ENCODE measurements around the gene SCN5A. TPM values are rescaled to one million over a fixed set of nuclear protein-coding genes. Genes with fewer than 3 reads are reported as not detected.

Gene SCN5A
- total and polyA plus RNA-seq, 2 donors (not counting 1 experiment from before 2014, with no cell fraction given), result 0.20 to 0.37 TPM

GRCh38 chr3:38657369-38657768, 7.9 kb upstream of the SCN5A start:
- no peaks in the 10 kb centered on the region for H3K36me3 ChIP-seq (replicated peaks in 1 of 2; ENCODE audit: control extremely low read depth in 1 of 2, control insufficient read depth in 1 of 2, extremely low read depth in 1 of 2, insufficient read depth in 2 of 2, low read length in 1 of 2)
- Mint-ChIP-seq H3K27me3 (peaks cover 34% of the 10 kb centered on the region), H3K4me3 (no peak overlapping the region), H3K9me3 (ENCODE audit: insufficient read depth) (peaks cover 6% of the 10 kb centered on the region), H3K4me1 (peaks cover 2% of the 10 kb centered on the region), H3K27ac (no peak overlapping the region)
- ChIA-PET POLR2A (no interaction called here), CTCF (no interaction called here)
- H3K4me3 ChIP-seq (ENCODE audit: control extremely low read depth in 1 of 5, extremely low read depth in 1 of 5, insufficient read depth in 1 of 5, low read depth in 2 of 5, low read length in 4 of 5), result no peak overlapping the region
- H4K20me1 ChIP-seq (ENCODE audit: control insufficient read depth, insufficient read depth, low read length, poor library complexity, severe bottlenecking), result no peaks in the 10 kb centered on the region
- intact Hi-C loops (cut with micrococcal nuclease), result no loop called here
- DNase-seq, result no peak
- no peak for TF ChIP-seq EZH2 (IDR thresholded peaks at IDR 0.05; ENCODE audit: borderline replicate concordance, insufficient read depth, low read depth, low read length, poor library complexity, severe bottlenecking)
- no peak for TF ChIP-seq CTCF (IDR thresholded peaks at IDR 0.05)
- no peak for ATAC-seq (ENCODE audit: low read depth)
- no peak overlapping the region for H3K27ac ChIP-seq (ENCODE audit: low read length in 2 of 2)
- no peak overlapping the region for H3K4me2 ChIP-seq (replicated peaks; ENCODE audit: low read depth, low read length, poor library complexity, severe bottlenecking)
- no peak overlapping the region for H2AFZ ChIP-seq (ENCODE audit: insufficient read depth, low read depth, low read length, poor library complexity, severe bottlenecking)
- peaks cover 0 to 24% (median 2%) of the 10 kb centered on the region in 4 experiments for H3K27me3 ChIP-seq (replicated peaks in 1 of 4; ENCODE audit: control extremely low read depth in 1 of 4, control insufficient read depth in 3 of 4, insufficient read depth in 4 of 4, low read length in 3 of 4)
- H3K9ac ChIP-seq (ENCODE audit: low read length), result no peak overlapping the region
- H3K79me2 ChIP-seq (ENCODE audit: control insufficient read depth, insufficient read depth, low read length), result no peaks in the 10 kb centered on the region
- peaks cover 0 to 9% (median 8%) of the 10 kb centered on the region in 3 donors for H3K9me3 ChIP-seq (ENCODE audit: control extremely low read depth in 1 of 3, control insufficient read depth in 2 of 3, insufficient read depth in 1 of 3, low read length in 2 of 3)
- WGBS (ENCODE audit: insufficient coverage), result 73% methylated on average over 4 of the region's 5 CpGs
- H3K4me1 ChIP-seq (ENCODE audit: control insufficient read depth in 2 of 2, insufficient read depth in 2 of 2, low read length in 2 of 2), result no peaks in the 10 kb centered on the region

DNA sequence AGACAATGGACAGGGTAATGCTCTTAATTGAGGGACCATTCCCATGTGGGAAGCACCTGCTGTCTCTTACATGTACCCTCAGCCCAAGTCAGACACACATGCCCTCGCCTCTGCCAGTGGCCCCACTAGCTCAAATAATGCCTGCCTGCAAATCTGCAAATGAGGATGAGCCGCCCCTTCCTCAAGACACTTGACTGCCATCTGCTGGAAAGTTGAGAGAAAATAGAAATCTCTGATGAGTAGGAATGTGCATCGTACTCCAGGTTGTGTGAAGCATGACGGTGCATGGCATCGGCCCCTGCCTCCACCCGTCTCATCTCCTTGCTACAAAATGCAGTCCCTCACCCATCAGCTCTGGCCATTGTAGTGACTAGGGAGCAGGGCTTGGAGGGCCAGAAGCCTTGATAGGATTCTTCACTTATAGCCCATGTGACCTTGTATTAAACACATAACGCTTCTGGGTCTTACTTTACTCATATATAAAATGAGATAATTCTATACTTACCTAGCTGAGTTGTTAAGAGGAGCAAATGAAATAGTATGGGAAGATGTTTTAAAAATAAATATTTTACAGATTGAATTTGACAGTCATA, 6.3 kb upstream of the SCN5A start:
- Histone ChIP-seq H2AFZ (ENCODE audit: insufficient read depth, low read depth, low read length, poor library complexity, severe bottlenecking) (no peak overlapping the region), H3K79me2 (ENCODE audit: control insufficient read depth, insufficient read depth, low read length) (no peaks in the 10 kb centered on the region), H3K27ac (ENCODE audit: low read length in 2 of 2) (no peak overlapping the region), H3K36me3 (replicated peaks in 1 of 2; ENCODE audit: control extremely low read depth in 1 of 2, control insufficient read depth in 1 of 2, extremely low read depth in 1 of 2, insufficient read depth in 2 of 2, low read length in 1 of 2) (no peaks in the 10 kb centered on the region), H3K9me3 (ENCODE audit: control extremely low read depth in 1 of 3, control insufficient read depth in 2 of 3, insufficient read depth in 1 of 3, low read length in 2 of 3) (peaks cover 0 to 8% (median 1%) of the 10 kb centered on the region in 3 donors), H3K4me1 (ENCODE audit: control insufficient read depth in 2 of 2, insufficient read depth in 2 of 2, low read length in 2 of 2) (no peaks in the 10 kb centered on the region), H3K4me2 (replicated peaks; ENCODE audit: low read depth, low read length, poor library complexity, severe bottlenecking) (no peak overlapping the region), H3K27me3 (replicated peaks in 1 of 4; ENCODE audit: control extremely low read depth in 1 of 4, control insufficient read depth in 3 of 4, insufficient read depth in 4 of 4, low read length in 3 of 4) (peaks cover 0 to 33% (median 6%) of the 10 kb centered on the region in 4 experiments), H4K20me1 (ENCODE audit: control insufficient read depth, insufficient read depth, low read length, poor library complexity, severe bottlenecking) (no peaks in the 10 kb centered on the region), H3K4me3 (ENCODE audit: control extremely low read depth in 1 of 5, extremely low read depth in 1 of 5, insufficient read depth in 1 of 5, low read depth in 2 of 5, low read length in 4 of 5) (no peak overlapping the region), H3K9ac (ENCODE audit: low read length) (no peak overlapping the region)
- DNase-seq (peak; percentile 13), ATAC-seq (ENCODE audit: low read depth) (no peak)
- POLR2A ChIA-PET, result no interaction called here
- peaks cover 40% of the 10 kb centered on the region for H3K27me3 Mint-ChIP-seq
- TF ChIP-seq CTCF (IDR thresholded peaks at IDR 0.05), result no peak
- no peak for TF ChIP-seq EZH2 (IDR thresholded peaks at IDR 0.05; ENCODE audit: borderline replicate concordance, insufficient read depth, low read depth, low read length, poor library complexity, severe bottlenecking)
- no peak overlapping the region for H3K27ac Mint-ChIP-seq
- intact Hi-C loops (cut with micrococcal nuclease), result no loop called here
- H3K4me1 Mint-ChIP-seq, result peaks cover 2% of the 10 kb centered on the region
- 0% methylated on average over 2 of the region's 7 CpGs for WGBS (ENCODE audit: insufficient coverage)
- CTCF ChIA-PET, result interaction anchor here (1.5 to 1.7 kb wide), 2 partner anchors 33 to 134 kb away, joined by 3 to 6 read pairs; no protein-coding TSS in a partner anchor
- H3K9me3 Mint-ChIP-seq (ENCODE audit: insufficient read depth), result peaks cover 4% of the 10 kb centered on the region
- H3K4me3 Mint-ChIP-seq, result no peak overlapping the region
